GM19324 (cell line): ENCODE results near the gene TNNI3K.
A peak's percentile ranks its signal among the peaks of the same experiment; 100 is the strongest.

Experiments
- ATAC-seq: cut with Tn5 transposase; IDR thresholded peaks from one replicate; pipeline ENCODE4 v1.9.1; 2021; ENCODE audit warnings: mild to moderate bottlenecking, moderate library complexity; ENCODE audit not compliant: unreplicated experiment, low FRiP score

TNNI3K gene

GRCh38 chr1:74531796-74532195 is 296.6 kb downstream of the TNNI3K start:
- no peak for ATAC-seq

- ATAC-seq: no peak
Observed at GRCh38 chr1:74534241-74534640, 299.1 kb downstream of the TNNI3K start.

GRCh38 chr1:74545821-74546220 is 310.6 kb downstream of the TNNI3K start:
- no peak for ATAC-seq

- ATAC-seq: no peak
Observed at GRCh38 chr1:74548961-74549750, 314.0 kb downstream of the TNNI3K start.

- no peak for ATAC-seq
Observed at GRCh38 chr1:74549932-74550331, 314.7 kb downstream of the TNNI3K start.

- no peak for ATAC-seq
Observed at GRCh38 chr1:74570797-74571492, 335.8 kb downstream of the TNNI3K start.

GRCh38 chr1:74571493-74571800 is 336.3 kb downstream of the TNNI3K start:
- ATAC-seq: no peak

- no peak for ATAC-seq
Observed at GRCh38 chr1:74571891-74572290, 336.7 kb downstream of the TNNI3K start.

- ATAC-seq: no peak
Observed at GRCh38 chr1:74578101-74578500, 342.9 kb downstream of the TNNI3K start.

- peak; percentile 98 for ATAC-seq
Observed at GRCh38 chr1:74579425-74579824, 344.2 kb downstream of the TNNI3K start.

- ATAC-seq: no peak
Observed at GRCh38 chr1:74583397-74583796, 348.2 kb downstream of the TNNI3K start.

- no peak for ATAC-seq
Observed at GRCh38 chr1:74584185-74584584, 349.0 kb downstream of the TNNI3K start.

- no peak for ATAC-seq
Observed at GRCh38 chr1:74586253-74586897, 351.2 kb downstream of the TNNI3K start.

GRCh38 chr1:74587888-74588287 is 352.7 kb downstream of the TNNI3K start:
- no peak for ATAC-seq

GRCh38 chr1:74590288-74590687 is 355.1 kb downstream of the TNNI3K start:
- ATAC-seq: no peak

GRCh38 chr1:74591949-74592348 is 356.8 kb downstream of the TNNI3K start:
- ATAC-seq: no peak

- ATAC-seq: no peak
Observed at GRCh38 chr1:74592580-74593355, 357.6 kb downstream of the TNNI3K start.
